Peyer's patch (tissue), 4 donors: ENCODE data around the gene ZCCHC14.

Experiments used
- CTCF ChIP-seq, 6 experiments: fragments of 450-650 bp in 4 of 6; fragments of 200-600 bp in 2 of 6; sonication (generic) in 1 of 6; IDR thresholded peaks; one replicate each; pipeline ENCODE4 v1.5.1; 2017 to 2019; ENCODE audit warnings: antibody characterized with exemption in 6 of 6, mild to moderate bottlenecking in 3 of 6, moderate library complexity in 1 of 6
- POLR2A ChIP-seq, 2 donors: fragments of 450-650 bp; IDR thresholded peaks; one replicate each; pipeline ENCODE4 v1.5.1; 2017; ENCODE audit warnings: antibody characterized with exemption in 2 of 2, mild to moderate bottlenecking in 2 of 2, moderate library complexity in 2 of 2

- no peak for TF ChIP-seq POLR2A (IDR thresholded peaks at IDR 0.05)
- TF ChIP-seq CTCF (IDR thresholded peaks at IDR 0.05), result no peak
These were observed 2.6 kb downstream of the ZCCHC14 start for GRCh38 chr16:87490096-87490798.
